Measurements from ENCODE around the gene RIPK3.
"Not testable (repeated sequence)": the region's sequence is repeated elsewhere in the genome, so short reads cannot be mapped to it uniquely, and the experiment has no call there.

Gene RIPK3

DNA sequence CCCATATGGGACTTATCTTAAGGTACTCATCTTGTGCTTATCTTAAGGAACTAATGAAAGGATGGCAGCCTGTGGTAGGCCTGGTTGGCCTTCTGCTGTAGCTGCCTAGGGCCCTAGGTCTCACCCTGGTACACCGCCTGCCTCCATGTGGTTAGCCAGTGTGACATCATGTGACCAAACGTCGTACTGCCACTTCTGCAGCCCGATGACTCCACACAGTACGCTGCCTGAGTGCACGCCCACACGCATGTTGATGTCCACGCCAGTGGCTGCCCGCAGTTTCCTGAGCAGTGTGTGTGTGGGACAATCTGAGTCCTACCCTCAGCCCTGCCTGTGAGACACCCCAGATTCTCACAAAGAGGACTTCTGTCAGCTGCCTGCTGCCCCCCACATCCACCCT lies 10.1 kb downstream of the RIPK3 start:
- DNase-seq = peak in 19 of 42 donors; percentile 14 to 68 (median 41)
- intact Hi-C loops (cut with DNase I) = loop anchor here (5.0 kb wide), 1 partner anchor 108 kb away; no protein-coding TSS in a partner anchor

DNA sequence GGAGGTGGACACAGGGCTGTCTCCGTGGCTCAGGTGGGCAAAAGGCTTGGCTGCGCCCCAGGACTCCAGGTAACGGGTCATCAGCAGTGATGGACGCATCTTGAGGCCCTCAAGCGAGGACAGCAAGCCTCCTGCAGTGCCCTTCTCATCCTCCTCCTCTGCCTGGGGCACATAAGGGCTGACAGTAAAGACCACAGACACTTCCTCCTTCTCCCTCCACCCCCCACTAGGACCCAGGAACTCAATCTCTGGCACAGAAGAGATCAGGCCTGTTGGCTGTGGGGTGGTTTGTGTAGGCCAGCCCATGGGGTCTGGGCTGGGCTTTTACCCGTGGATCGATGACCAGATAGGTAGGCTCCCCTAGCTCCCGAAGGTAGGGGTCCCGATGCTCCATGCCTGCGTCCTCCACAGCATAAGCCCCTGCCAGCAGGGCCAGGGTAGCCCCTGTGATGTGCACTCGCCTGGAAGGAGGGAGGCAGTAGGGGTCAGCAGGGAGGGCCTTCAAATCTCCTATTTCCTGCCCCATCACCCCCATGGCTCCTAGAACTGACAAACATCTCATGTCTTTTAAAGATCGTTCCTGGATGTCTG lies 10.6 kb downstream of the RIPK3 start:
- intact Hi-C loops (cut with DNase I) = no loop called here
- DNase-seq = no peak

DNA sequence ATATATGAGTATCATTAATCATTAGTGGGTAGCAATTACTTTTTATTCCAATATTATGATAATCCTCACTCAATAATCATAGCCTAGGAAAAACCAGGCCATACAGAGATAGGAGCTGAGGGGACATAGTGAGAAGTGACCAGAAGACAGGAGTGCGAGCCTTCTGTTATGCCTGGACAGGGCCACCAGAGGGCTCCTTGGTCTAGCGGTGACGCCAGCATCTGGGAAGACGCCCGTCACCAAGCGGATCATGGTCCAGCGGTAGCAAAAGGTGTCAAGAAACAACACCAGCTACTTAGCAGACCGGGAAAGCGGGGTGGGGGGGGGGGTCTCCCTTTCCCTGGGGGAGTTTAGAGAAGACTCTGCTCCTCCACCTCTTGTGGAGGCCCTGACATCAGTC lies 11.9 kb downstream of the RIPK3 start:
- intact Hi-C loops (cut with DNase I) = not testable (repeated sequence)
- DNase-seq = peak in 38 of 42 donors; percentile 30 to 83 (median 58)

DNA sequence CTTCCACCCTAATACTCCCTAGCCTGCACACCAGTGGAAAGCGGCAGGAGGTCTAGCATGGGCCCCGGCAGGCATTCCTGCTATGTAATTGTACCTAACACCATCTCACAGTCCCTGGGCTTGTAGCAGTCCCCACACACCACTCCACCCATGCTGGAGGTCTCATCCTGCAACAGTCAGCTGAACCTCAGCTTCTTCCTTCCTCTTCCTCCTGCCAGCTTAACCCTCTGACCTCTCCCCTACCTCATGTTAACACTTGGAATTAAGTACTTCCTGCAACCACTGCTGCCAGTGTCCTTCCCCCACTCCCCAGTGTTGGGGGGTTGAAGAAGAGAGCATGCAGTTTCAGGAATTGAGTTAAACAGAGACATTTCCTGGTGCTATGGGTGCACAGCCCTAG lies 12.5 kb downstream of the RIPK3 start:
- no peak for DNase-seq
- intact Hi-C loops (cut with DNase I) = no loop called here

DNA sequence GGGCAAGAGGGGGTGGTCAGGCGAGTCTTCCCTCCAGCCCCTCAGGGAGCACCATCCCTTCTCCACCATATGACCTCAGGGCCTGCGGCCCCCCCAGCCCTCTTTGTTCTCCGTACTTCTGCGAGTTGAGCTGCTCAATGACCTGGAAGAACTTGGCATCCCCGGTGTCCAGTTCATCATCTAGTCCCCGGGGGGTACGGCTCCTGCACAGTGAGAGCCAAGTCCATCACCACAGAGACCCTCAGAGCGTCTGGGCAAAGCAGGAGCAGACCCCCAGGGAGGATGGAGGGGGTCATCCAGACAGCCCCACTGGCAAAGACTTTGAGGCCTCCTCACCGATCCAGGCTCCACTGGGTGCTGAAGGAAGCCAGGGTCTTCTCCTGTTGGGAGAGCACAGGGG lies 13.8 kb downstream of the RIPK3 start:
- no peak for DNase-seq
- intact Hi-C loops (cut with DNase I) = no loop called here

DNA sequence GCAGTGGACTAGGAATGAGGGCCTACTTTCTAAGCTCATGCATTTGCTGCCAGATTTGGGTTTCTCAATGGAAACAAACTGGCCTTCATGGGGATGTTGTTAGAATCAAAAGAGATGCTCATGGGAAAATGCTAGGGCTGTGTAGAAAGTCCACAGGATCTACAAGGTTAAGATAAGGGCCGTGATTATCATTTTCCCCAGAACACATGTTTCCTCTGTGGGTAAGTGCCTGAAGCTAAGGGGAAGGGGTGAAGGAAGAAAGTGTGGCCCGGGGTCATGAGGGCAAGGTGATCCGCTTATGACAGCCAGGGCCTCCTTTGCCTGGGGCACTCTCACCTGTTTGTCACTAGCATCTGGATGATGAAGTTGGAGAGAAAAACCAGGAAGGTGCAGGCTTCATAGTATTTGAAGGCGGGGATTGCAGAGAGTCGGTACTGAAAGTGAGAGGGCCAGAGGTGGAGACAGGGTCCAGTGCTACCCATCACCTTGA lies 14.7 kb downstream of the RIPK3 start:
- intact Hi-C loops (cut with DNase I) = no loop called here
- no peak for DNase-seq

DNA sequence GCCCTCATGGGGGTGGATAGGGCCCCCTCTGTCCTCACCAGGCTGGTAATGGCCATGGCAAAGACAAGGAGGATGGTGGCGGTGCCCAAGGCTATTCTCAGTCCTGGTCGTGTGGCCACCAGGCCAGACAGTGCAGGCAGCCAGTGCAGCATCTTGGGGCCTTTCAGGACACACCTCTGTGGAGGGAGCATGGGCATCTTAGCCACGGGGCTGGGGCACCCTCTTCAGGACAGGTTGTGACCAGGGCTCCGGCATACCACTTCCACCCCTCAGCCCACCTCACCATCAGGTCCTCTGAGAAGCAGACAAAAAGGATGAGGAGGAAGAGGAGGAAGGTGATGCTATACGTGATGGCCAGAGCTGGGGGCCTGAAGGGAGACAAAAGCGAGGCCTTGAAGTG lies 15.8 kb downstream of the RIPK3 start:
- intact Hi-C loops (cut with DNase I) = no loop called here
- no peak for DNase-seq

DNA sequence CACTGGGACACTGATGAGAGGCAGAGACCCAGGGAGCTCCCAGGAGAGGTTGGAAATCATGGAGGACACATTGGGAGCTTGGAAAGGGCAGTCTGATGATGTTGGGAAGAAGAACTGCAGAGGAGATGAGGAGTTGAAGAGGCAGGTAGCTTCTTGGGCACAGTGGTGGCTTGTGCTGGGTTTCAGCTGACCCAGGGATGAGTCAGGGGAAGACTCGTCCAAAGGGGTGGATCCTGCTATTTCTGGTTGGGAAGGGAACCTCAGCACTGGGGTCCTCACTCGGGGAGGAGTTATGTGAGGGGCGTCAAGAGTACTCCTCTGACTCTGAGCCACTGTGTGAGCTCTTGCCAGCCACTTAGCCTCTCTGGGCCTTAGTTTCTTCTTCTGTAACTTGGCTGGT lies 16.4 kb downstream of the RIPK3 start:
- no peak for DNase-seq
- intact Hi-C loops (cut with DNase I) = no loop called here

DNA sequence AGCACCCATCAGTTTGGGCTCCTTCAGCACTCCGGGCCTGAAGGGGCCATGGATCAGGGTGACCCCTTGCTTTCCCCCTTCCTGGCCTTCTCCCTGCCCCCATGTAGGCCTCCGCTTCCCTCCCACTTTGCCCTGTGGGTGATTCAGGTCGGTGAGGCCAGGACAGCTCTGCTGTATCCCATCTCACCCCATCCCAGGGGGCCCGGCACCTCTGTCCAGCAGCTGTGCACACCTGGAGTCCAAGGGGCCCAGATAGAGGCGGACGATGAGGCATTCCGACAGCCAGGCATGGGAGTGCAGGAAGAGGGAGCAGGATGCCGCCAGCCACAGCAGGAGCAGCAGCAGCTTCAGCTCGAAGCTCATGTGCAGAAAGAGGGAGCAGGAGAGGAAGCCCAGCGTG lies 17.1 kb downstream of the RIPK3 start:
- no peak for DNase-seq
- intact Hi-C loops (cut with DNase I) = no loop called here

DNA sequence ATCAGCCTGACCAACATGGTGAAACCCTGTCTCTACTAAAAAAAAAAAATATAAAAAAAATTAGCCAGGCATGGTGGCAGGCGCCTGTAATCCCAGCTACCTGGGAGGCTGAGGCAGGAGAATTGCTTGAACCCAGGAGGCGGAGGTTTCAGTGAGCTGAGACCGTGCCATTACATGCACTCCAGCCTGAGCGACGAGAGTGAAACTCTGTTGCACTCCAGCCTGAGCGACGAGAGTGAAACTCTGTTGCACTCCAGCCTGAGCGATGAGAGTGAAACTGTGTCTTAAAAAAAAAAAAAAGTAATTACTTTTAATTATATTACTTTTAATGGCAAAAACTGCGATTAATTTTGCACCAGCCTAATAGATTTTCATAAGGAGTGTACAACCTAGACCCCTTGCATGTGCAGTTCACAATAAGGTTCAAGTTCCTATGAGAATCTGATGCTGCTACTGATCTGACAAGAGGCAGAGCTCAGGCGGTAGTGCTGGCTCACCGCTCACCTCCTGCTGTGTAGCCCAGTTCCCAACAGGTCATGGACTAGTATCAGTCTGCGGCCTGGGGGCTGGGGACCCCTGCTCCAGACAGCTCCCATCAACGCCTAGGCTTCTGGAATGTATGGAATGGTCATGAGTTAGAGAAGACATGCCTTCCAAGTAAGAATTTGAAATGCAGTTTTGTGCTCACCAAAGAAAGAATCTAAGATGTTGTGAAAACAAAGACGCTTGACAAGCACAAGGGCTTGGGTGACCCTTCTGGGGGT lies 18.4 kb downstream of the RIPK3 start:
- no peak for DNase-seq
- intact Hi-C loops (cut with DNase I) = no loop called here

DNA sequence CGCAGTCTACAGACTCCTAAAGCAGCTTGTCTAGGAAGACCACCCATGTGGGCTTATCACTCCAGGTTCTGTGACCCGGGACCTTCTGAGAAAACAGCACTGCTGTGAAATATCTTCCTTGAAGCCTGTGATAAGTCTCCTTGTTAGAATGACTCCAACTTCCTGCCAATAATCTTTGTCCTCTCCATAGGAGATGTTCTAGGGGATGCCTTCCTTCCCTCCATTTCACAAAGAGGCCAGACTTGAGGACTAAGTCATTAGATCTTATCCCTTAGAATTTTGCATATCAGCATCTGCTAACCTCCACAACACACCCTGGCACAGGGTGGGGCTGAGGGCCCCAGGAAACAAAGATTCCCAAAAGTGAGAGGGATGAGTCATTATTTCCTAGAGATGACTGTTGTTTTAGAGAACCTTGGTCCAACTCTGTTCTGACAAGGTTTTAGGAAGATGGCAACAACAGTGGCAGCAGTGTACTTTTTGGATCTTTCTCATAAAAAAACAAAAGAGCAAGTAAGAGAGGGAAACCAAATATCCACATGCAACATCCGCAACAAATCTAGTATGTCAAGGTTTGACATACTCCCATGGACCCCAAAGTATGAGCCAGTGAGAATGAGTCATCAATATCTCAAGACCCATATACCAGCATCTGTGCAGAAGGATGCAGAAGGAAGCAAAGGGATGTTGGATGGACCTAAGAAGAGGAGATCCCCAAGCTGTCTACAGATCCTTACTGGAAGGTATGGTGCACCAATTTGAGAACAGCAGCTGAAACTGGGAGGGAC lies 22.5 kb downstream of the RIPK3 start:
- intact Hi-C loops (cut with DNase I) = no loop called here
- no peak for DNase-seq

DNA sequence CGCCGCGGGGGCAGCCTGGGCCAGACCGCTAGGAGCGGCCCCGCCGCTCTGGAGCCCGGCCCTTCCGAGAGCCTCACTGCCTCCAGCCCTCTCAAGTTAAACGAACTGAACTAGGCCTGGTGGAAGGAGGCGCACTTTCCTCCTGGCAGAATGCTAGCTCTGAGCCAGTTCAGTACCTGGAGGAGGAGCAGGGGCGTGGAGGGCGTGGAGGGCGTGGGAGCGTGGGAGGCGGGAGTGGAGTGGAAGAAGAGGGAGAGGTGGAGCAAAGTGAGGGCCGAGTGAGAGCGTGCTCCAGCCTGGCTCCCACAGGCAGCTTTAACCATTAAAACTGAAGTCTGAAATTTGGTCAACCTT lies 23.2 kb downstream of the RIPK3 start:
- intact Hi-C loops (cut with DNase I) = no loop called here
- peak in 1 of 42 donors; percentile 37 for DNase-seq

DNA sequence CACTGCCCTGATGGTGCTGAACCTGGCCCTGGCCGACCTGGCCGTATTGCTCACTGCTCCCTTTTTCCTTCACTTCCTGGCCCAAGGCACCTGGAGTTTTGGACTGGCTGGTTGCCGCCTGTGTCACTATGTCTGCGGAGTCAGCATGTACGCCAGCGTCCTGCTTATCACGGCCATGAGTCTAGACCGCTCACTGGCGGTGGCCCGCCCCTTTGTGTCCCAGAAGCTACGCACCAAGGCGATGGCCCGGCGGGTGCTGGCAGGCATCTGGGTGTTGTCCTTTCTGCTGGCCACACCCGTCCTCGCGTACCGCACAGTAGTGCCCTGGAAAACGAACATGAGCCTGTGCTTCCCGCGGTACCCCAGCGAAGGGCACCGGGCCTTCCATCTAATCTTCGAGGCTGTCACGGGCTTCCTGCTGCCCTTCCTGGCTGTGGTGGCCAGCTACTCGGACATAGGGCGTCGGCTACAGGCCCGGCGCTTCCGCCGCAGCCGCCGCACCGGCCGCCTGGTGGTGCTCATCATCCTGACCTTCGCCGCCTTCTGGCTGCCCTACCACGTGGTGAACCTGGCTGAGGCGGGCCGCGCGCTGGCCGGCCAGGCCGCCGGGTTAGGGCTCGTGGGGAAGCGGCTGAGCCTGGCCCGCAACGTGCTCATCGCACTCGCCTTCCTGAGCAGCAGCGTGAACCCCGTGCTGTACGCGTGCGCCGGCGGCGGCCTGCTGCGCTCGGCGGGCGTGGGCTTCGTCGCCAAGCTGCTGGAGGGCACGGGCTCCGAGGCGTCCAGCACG lies 23.8 kb downstream of the RIPK3 start:
- intact Hi-C loops (cut with DNase I) = no loop called here
- no peak for DNase-seq

DNA sequence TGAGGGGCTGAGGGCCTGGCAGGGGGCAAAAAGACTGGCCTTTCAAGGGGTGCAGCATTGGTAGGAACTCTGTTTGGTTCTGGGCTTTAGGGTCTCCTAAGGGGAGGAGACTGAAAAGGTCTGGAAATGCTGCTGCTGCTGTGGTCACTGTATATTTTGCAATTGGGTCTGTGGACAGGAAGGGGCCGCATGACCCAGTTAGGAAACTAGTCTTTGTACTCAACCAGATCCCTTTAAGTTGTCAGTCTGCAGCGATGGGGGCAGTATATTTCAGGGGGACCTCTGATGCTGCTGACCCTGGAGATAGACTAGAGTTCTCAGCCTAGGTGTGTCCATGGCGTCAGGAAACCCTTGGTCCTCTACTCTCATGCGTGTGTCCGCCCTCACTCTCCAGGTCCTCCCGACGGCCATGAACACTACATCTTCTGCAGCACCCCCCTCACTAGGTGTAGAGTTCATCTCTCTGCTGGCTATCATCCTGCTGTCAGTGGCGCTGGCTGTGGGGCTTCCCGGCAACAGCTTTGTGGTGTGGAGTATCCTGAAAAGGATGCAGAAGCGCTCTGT lies 24.5 kb downstream of the RIPK3 start:
- intact Hi-C loops (cut with DNase I) = no loop called here
- no peak for DNase-seq

DNA sequence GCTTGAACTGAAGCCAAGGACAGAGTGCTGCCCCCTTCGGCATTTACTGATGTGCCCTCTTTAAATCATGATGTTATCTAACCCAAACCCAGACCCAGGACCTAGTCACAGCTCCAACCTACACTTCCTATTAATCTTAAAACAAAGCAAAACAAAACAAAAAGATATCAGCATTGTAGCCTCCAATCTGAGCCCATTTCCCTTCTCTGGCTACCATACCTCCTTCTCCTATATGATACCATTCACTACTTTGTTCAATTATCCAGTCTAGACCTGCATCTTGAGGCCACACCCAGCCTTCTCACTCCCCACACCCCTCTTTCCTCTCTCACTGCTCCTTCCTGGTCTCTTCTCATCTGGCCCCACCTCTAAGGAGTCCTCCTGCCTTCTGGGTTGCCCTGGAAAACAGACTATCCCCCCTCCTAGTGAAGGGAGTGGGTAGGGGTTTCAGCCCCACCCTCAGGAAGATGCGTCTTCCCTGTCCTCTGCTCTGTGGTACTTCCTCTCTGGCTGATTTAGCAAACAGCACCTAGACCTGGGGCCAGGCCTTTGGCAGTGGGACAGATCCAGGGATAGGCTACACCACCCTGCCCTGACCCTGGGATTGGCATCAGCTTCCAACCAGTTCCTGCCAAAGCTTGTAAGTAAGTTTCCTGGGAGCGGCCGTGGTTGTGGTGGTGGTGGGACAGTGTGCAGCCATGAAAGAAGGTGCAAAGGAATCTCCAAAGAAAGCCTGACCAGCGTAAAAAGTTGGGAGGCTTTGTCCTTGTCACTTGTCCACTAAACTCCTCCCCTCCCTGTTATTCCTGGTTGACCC lies 25.2 kb downstream of the RIPK3 start:
- intact Hi-C loops (cut with DNase I) = no loop called here

DNA sequence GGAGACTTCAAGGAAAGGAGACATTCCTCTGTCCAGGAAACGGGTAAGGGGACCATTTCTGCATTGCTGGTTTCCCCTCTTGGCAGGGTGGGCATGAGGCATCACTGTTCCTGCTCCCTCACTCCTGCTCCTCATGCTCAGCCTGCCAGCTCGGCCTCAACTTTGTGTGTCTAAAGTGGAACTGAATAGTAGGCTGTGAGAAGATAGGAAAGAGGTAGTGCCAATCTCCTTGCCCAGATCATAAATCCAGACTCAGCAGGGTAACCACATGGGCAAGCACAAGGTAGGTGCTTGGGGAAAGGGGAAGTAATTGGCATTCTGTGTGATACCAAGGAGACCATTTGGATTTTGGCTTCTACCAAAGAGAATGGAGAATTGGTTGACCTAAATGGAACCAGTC lies 25.9 kb downstream of the RIPK3 start:
- intact Hi-C loops (cut with DNase I) = no loop called here
- no peak for DNase-seq

More for the DNA sequence above, 25.2 kb downstream of the RIPK3 start:
- no peak for DNase-seq

DNA sequence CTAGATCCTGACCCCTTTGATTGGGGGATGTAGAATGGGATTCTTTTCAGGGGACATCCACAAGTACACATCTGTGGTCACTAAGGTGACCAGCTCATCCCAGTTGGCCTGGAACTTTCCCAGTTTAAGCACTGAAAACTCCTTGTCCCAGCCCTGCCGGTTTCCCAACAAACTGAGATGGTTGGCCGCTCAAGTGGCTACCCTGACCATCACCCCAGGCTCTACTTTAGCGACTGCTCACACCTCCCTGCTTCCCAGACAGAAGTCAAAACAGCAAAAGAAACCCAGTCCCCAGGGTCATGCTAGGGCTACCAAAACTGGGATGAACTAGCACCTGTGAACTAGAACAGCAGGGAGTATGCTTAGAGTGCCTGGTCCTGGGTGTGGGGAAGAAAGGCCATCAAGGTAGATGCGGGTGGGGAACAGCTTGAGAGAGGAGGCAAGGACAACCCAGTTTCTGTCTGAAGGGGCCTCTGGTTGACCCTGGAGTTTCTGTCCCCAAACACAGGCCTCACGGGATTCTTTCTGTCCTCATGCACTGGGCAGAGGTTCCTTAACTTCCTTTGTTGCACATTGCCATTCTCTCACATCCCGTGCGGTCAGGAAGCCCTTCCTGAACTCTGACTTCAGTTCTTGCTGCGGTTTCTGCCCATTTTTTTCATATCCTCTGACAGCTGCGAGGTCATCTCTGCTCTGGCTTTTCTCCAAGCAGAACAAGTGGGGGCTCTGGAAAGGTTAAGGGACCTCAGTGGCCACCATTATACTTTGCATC lies 26.9 kb downstream of the RIPK3 start:
- intact Hi-C loops (cut with DNase I) = no loop called here
- peak in 9 of 42 donors; percentile 25 to 58 (median 41) for DNase-seq
